HEK293 (cell line): ENCODE measurements around the gene ITPA.

Experiments used
- CTCF ChIA-PET: fragments of 350-600 bp; formaldehyde crosslinking; extraction: SDS; loops from one replicate; lab custom pipeline; 2021; ENCODE audit warnings: antibody characterized with exemption; lab: Yijun Ruan, JAX
- POLR2A ChIA-PET: fragments of 300-600 bp; formaldehyde crosslinking; extraction: SDS; loops from one replicate; lab custom pipeline; 2020; ENCODE audit warnings: antibody characterized with exemption, inconsistent platforms; lab: Yijun Ruan, JAX
- H3K27ac ChIP-seq: fragments of 200-500 bp; sonication (Bioruptor generic); 2 replicates; pipeline ENCODE4 v1.5.1; 2014; ENCODE audit warnings: low read depth, low read length, control low read depth, inconsistent platforms; ENCODE audit errors: extremely low read depth
- H3K36me3 ChIP-seq, 2 experiments: fragments of 200-500 bp in 1 of 2; sonication (Bioruptor generic) in 1 of 2; 1 replicate in 1 of 2; 2 replicates in 1 of 2; pipeline ENCODE4 v1.5.1; 2014 to 2017; ENCODE audit warnings: inconsistent platforms in 2 of 2, low read length in 2 of 2; ENCODE audit not compliant: control insufficient read depth in 2 of 2, insufficient read depth in 1 of 2
- H3K4me1 ChIP-seq: fragments of 200-500 bp; sonication (Bioruptor generic); 2 replicates; pipeline ENCODE4 v1.5.1; 2014; ENCODE audit warnings: mild to moderate bottlenecking, low read length, inconsistent platforms; ENCODE audit not compliant: control insufficient read depth, insufficient read depth
- H3K4me3 ChIP-seq: 2 replicates; pipeline ENCODE4 v1.5.1; 2011; ENCODE audit warnings: low read depth, mild to moderate bottlenecking, control low read depth, low read length, moderate library complexity
- H3K9me3 ChIP-seq: fragments of 200-500 bp; sonication (Bioruptor generic); 2 replicates; pipeline ENCODE4 v1.5.1; 2014; ENCODE audit warnings: low read depth, low read length, inconsistent platforms; ENCODE audit not compliant: control insufficient read depth, insufficient read depth
- BCL11A ChIP-seq: fragments of 450-650 bp; formaldehyde crosslinking; IDR thresholded peaks from 2 replicates; pipeline ENCODE4 v1.5.1; 2016; ENCODE audit warnings: low read depth, missing biosample characterization, missing genetic modification characterization
- BCL11B ChIP-seq: fragments of 450-650 bp; formaldehyde crosslinking; IDR thresholded peaks from 2 replicates; pipeline ENCODE4 v1.5.1; 2016; ENCODE audit warnings: low read depth, missing biosample characterization, missing genetic modification characterization
- SCRT1 ChIP-seq: fragments of 450-650 bp; formaldehyde crosslinking; IDR thresholded peaks from 2 replicates; pipeline ENCODE4 v1.5.1; 2016; ENCODE audit warnings: missing biosample characterization, missing genetic modification characterization, borderline replicate concordance
- SCRT2 ChIP-seq: fragments of 450-650 bp; formaldehyde crosslinking; IDR thresholded peaks from 2 replicates; pipeline ENCODE4 v1.5.1; 2016; ENCODE audit warnings: missing biosample characterization, missing genetic modification characterization
- ZBTB1 ChIP-seq: fragments of 450-650 bp; formaldehyde crosslinking; IDR thresholded peaks from 2 replicates; pipeline ENCODE4 v1.5.1; 2016; ENCODE audit warnings: missing biosample characterization, missing genetic modification characterization
- ZBTB20 ChIP-seq: fragments of 450-650 bp; formaldehyde crosslinking; IDR thresholded peaks from 2 replicates; pipeline ENCODE4 v1.5.1; 2016; ENCODE audit warnings: missing biosample characterization, missing genetic modification characterization
- ZNF155 ChIP-seq: fragments of 450-650 bp; formaldehyde crosslinking; IDR thresholded peaks from 2 replicates; pipeline ENCODE4 v1.5.1; 2016; ENCODE audit warnings: missing biosample characterization, missing genetic modification characterization
- ZNF23 ChIP-seq: fragments of 450-650 bp; formaldehyde crosslinking; IDR thresholded peaks from 2 replicates; pipeline ENCODE4 v1.5.1; 2016; ENCODE audit warnings: missing biosample characterization, missing genetic modification characterization, borderline replicate concordance
- ZNF24 ChIP-seq: fragments of 450-650 bp; formaldehyde crosslinking; IDR thresholded peaks from 2 replicates; pipeline ENCODE4 v1.5.1; 2016; ENCODE audit warnings: missing biosample characterization, missing genetic modification characterization
- ZNF266 ChIP-seq: fragments of 450-650 bp; formaldehyde crosslinking; IDR thresholded peaks from 2 replicates; pipeline ENCODE4 v1.5.1; 2016; ENCODE audit warnings: missing biosample characterization, missing genetic modification characterization, low read depth
- ZNF335 ChIP-seq: fragments of 450-650 bp; formaldehyde crosslinking; conservative IDR thresholded peaks from 2 replicates; pipeline ENCODE4 v1.5.1; 2016; ENCODE audit warnings: missing biosample characterization, missing genetic modification characterization
- ZNF341 ChIP-seq: fragments of 450-650 bp; formaldehyde crosslinking; IDR thresholded peaks from 2 replicates; pipeline ENCODE4; 2016; ENCODE audit warnings: low read depth, missing biosample characterization, missing genetic modification characterization
- ZNF416 ChIP-seq: fragments of 450-650 bp; formaldehyde crosslinking; IDR thresholded peaks from 2 replicates; pipeline ENCODE4 v1.5.1; 2016; ENCODE audit warnings: missing biosample characterization, missing genetic modification characterization
- ZNF48 ChIP-seq: fragments of 450-650 bp; formaldehyde crosslinking; IDR thresholded peaks from 2 replicates; pipeline ENCODE4 v1.5.1; 2016; ENCODE audit warnings: missing biosample characterization, missing genetic modification characterization
- ZNF510 ChIP-seq: fragments of 450-650 bp; formaldehyde crosslinking; IDR thresholded peaks from 2 replicates; pipeline ENCODE4 v1.5.1; 2018; ENCODE audit warnings: mild to moderate bottlenecking, missing genetic modification characterization, missing biosample characterization; ENCODE audit not compliant: insufficient replicate concordance
- ZNF544 ChIP-seq: fragments of 450-650 bp; formaldehyde crosslinking; IDR thresholded peaks from 2 replicates; pipeline ENCODE4 v1.5.0; 2017; ENCODE audit warnings: missing biosample characterization, missing genetic modification characterization
- ZNF558 ChIP-seq: fragments of 450-650 bp; formaldehyde crosslinking; IDR thresholded peaks from 2 replicates; pipeline ENCODE4 v1.5.1; 2016; ENCODE audit warnings: missing biosample characterization, missing genetic modification characterization
- ZNF747 ChIP-seq: fragments of 450-650 bp; formaldehyde crosslinking; IDR thresholded peaks from 2 replicates; pipeline ENCODE4 v1.5.1; 2016; ENCODE audit warnings: missing biosample characterization, missing genetic modification characterization
- TF ChIP-seq, protein P1 (sequence below): fragments of 450-650 bp; formaldehyde crosslinking; IDR thresholded peaks from 2 replicates; pipeline ENCODE4 v1.5.1; 2017; ENCODE audit warnings: missing biosample characterization, missing genetic modification characterization
- TF ChIP-seq, protein P2 (sequence below): fragments of 450-650 bp; formaldehyde crosslinking; IDR thresholded peaks from 2 replicates; pipeline ENCODE4 v1.5.1; 2016; ENCODE audit warnings: missing biosample characterization, missing genetic modification characterization
- TF ChIP-seq, protein P3 (sequence below): fragments of 450-650 bp; formaldehyde crosslinking; IDR thresholded peaks from 2 replicates; pipeline ENCODE4 v1.5.1; 2016; ENCODE audit warnings: missing biosample characterization, missing genetic modification characterization
- TF ChIP-seq, protein P4 (sequence below): fragments of 450-650 bp; formaldehyde crosslinking; IDR thresholded peaks from 2 replicates; pipeline ENCODE4 v1.5.1; 2016; ENCODE audit warnings: missing biosample characterization, missing genetic modification characterization, borderline replicate concordance

ITPA gene

DNA sequence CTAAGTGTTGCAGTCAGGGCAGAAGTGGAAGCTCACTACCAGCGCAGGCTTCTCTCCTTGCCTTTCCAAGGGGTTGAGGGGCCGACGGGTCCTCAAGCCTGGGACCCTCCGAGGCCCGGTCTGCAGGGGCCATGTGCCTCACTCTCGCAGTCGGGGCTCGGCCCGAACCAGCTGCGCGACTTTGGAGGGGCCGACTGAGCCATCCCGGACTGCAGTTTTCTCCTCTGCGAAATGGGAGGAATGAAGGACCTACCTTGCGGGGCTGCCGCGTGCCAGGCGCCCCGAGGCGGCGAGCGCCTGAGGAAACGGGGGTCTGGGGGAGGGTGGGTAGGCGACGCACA, 41.6 kb upstream of the ITPA start (continued):
- TF ChIP-seq, protein P1, sequence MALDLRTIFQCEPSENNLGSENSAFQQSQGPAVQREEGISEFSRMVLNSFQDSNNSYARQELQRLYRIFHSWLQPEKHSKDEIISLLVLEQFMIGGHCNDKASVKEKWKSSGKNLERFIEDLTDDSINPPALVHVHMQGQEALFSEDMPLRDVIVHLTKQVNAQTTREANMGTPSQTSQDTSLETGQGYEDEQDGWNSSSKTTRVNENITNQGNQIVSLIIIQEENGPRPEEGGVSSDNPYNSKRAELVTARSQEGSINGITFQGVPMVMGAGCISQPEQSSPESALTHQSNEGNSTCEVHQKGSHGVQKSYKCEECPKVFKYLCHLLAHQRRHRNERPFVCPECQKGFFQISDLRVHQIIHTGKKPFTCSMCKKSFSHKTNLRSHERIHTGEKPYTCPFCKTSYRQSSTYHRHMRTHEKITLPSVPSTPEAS: no peak
- TF ChIP-seq ZNF341 (tag by site-specific recombination) (no peak), ZNF544 (tag by site-specific recombination) (no peak), ZNF24 (no peak), ZBTB1 (tag by site-specific recombination) (no peak), SCRT1 (no peak)

DNA sequence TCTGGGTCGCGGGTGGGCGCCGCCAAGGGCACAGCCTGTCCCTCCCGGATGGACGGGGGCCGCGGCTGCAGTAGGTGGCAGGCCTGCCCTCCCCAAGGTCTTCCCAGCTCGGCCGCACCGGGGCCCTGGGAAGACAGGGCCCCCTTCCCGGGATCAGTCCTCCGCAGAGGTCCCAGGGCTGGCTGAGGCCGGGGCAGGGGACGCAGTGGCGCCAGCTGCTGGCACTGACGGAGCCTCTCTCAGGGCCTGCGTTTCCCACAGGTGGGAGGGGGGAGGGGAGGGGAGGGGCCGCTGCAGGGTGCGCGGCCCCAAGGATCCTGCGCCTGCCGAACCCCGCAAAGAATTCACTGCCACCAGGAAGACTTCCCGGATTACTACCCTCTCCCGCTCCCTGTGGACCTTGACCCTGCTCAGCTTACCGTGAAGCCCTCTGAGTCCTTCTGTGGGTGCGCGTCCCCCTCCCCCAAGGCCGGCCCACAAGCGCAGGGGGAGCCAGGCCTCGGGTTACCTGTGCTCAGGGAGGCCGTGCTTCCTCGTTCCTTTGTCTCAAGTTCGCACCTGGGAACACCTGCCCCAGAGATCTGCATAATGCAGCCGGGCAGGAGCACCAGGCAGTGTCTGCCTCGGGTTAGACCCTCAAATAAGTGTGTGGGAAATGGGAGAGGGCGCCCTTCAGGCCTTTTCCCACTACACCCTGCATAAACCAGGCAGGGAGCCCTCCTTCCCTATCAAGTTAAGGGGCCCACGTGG, 41.0 kb upstream of the ITPA start:
- POLR2A ChIA-PET: interaction anchor here (0.6 kb wide), 1 partner anchor 110 kb away, joined by 4 read pairs; no protein-coding TSS in a partner anchor

More for the DNA sequence above, 41.0 kb upstream of the ITPA start:
- TF ChIP-seq ZNF510: no peak
- TF ChIP-seq, protein P2, sequence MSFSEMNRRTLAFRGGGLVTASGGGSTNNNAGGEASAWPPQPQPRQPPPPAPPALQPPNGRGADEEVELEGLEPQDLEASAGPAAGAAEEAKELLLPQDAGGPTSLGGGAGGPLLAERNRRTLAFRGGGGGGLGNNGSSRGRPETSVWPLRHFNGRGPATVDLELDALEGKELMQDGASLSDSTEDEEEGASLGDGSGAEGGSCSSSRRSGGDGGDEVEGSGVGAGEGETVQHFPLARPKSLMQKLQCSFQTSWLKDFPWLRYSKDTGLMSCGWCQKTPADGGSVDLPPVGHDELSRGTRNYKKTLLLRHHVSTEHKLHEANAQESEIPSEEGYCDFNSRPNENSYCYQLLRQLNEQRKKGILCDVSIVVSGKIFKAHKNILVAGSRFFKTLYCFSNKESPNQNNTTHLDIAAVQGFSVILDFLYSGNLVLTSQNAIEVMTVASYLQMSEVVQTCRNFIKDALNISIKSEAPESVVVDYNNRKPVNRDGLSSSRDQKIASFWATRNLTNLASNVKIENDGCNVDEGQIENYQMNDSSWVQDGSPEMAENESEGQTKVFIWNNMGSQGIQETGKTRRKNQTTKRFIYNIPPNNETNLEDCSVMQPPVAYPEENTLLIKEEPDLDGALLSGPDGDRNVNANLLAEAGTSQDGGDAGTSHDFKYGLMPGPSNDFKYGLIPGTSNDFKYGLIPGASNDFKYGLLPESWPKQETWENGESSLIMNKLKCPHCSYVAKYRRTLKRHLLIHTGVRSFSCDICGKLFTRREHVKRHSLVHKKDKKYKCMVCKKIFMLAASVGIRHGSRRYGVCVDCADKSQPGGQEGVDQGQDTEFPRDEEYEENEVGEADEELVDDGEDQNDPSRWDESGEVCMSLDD (tag by site-specific recombination): no peak
- TF ChIP-seq SCRT2: 0 out of 2 replicates have a peak, but pooled peaks have one; percentile 17
- TF ChIP-seq ZNF266 (tag by site-specific recombination): no peak
- no peak for TF ChIP-seq ZNF416 (tag by site-specific recombination)
- 0 out of 2 replicates have a peak, but pooled peaks have one; percentile 12 for TF ChIP-seq ZBTB20 (tag by site-specific recombination)
- TF ChIP-seq ZNF155 (tag by site-specific recombination): no peak
- TF ChIP-seq ZNF23: no peak
- no peak for TF ChIP-seq ZNF558 (tag by site-specific recombination)
- TF ChIP-seq ZNF335 (tag by site-specific recombination): no peak
- no peak for TF ChIP-seq ZNF747 (tag by site-specific recombination)
- TF ChIP-seq, protein P3, sequence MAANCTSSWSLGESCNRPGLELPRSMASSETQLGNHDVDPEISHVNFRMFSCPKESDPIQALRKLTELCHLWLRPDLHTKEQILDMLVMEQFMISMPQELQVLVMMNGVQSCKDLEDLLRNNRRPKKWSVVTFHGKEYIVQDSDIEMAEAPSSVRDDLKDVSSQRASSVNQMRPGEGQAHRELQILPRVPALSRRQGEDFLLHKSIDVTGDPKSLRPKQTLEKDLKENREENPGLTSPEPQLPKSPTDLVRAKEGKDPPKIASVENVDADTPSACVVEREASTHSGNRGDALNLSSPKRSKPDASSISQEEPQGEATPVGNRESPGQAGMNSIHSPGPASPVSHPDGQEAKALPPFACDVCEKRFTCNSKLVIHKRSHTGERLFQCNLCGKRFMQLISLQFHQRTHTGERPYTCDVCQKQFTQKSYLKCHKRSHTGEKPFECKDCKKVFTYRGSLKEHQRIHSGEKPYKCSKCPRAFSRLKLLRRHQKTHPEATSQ: no peak
- TF ChIP-seq, protein P4, sequence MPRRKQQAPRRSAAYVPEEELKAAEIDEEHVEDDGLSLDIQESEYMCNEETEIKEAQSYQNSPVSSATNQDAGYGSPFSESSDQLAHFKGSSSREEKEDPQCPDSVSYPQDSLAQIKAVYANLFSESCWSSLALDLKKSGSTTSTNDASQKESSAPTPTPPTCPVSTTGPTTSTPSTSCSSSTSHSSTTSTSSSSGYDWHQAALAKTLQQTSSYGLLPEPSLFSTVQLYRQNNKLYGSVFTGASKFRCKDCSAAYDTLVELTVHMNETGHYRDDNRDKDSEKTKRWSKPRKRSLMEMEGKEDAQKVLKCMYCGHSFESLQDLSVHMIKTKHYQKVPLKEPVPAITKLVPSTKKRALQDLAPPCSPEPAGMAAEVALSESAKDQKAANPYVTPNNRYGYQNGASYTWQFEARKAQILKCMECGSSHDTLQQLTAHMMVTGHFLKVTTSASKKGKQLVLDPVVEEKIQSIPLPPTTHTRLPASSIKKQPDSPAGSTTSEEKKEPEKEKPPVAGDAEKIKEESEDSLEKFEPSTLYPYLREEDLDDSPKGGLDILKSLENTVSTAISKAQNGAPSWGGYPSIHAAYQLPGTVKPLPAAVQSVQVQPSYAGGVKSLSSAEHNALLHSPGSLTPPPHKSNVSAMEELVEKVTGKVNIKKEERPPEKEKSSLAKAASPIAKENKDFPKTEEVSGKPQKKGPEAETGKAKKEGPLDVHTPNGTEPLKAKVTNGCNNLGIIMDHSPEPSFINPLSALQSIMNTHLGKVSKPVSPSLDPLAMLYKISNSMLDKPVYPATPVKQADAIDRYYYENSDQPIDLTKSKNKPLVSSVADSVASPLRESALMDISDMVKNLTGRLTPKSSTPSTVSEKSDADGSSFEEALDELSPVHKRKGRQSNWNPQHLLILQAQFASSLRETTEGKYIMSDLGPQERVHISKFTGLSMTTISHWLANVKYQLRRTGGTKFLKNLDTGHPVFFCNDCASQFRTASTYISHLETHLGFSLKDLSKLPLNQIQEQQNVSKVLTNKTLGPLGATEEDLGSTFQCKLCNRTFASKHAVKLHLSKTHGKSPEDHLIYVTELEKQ (tag by site-specific recombination): no peak
- no peak for TF ChIP-seq BCL11B
- TF ChIP-seq ZNF48 (tag by site-specific recombination): no peak
- no peak for TF ChIP-seq BCL11A (tag by site-specific recombination)
- Histone ChIP-seq H3K4me3 (no peak overlapping the region), H3K27ac (no peak overlapping the region), H3K4me1 (no peaks in the 10 kb centered on the region), H3K36me3 (peaks cover 0 to 2% of the 10 kb centered on the region in 2 experiments; a peak in 1 of 3 replicates), H3K9me3 (no peaks in the 10 kb centered on the region)
- CTCF ChIA-PET: interaction anchor here (0.7 kb wide), 1 partner anchor 58 kb away, joined by 3 read pairs; no protein-coding TSS in a partner anchor
